HuH-7.5 (cell line): ENCODE results near the gene CDC27.
"Not testable (repeated sequence)": the region's sequence is repeated elsewhere in the genome, so short reads cannot be mapped to it uniquely, and the experiment has no call there.

Source experiments
- DNase-seq: peaks from one replicate; pipeline ENCODE4 v3.0.0; 2011; ENCODE audit warnings: low spot score

Gene CDC27

GRCh38 chr17:47188876-47189731 lies at the start of gene CDC27:
Gene CDC27 (minus strand): TSS chr17:47189295. CDS start chr17:47189172, 123 bp downstream.
- DNase-seq, result peak; percentile 82

- DNase-seq, result no peak
Observed at GRCh38 chr17:47238321-47239010, 49.4 kb upstream of the CDC27 start.

- DNase-seq, result no peak
Observed at GRCh38 chr17:47237841-47238240, 48.7 kb upstream of the CDC27 start.

DNA sequence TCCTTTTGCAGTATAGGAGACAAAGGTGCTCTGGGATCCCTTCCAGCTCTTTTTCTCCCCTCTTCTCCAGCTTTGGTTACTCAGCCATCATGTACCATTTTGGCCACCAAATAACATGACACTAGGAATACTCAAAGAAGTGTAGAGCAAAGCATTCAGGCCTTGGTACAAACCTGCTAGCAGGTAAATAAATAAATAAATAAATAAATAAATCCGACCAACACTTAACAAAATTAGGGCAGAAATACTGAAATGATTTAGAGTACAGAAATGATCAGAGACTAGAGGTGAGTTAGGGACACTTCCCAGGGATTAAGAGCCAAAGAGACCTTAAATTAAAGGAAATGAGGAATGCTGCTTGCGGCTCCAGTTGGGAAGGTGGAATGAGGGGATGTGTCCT lies 46.8 kb upstream of the CDC27 start:
- DNase-seq, result no peak

- no peak for DNase-seq
Observed at GRCh38 chr17:47235506-47235905, 46.4 kb upstream of the CDC27 start.

GRCh38 chr17:47232465-47232864 lies 43.4 kb upstream of the CDC27 start:
- DNase-seq, result no peak

DNA sequence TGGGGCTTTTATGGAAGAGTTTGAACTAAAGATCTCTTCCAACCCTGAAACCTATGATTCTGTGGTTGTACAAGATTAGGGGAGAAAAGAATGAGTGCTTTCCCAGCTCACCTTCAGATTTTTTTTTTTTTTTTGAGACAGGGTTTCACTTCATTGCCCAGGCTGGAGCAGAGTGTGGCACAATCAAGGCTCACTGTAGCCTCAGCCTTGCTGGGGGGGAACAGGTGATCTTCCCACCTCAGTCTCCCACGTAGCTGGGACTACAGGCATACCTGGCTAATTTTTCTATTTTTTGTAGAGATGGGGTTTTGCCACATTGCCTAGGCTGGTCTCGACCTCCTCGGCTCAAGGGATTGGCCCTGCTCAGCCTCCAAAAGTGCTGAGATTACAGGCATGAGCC lies 42.8 kb upstream of the CDC27 start:
- DNase-seq, result no peak

DNA sequence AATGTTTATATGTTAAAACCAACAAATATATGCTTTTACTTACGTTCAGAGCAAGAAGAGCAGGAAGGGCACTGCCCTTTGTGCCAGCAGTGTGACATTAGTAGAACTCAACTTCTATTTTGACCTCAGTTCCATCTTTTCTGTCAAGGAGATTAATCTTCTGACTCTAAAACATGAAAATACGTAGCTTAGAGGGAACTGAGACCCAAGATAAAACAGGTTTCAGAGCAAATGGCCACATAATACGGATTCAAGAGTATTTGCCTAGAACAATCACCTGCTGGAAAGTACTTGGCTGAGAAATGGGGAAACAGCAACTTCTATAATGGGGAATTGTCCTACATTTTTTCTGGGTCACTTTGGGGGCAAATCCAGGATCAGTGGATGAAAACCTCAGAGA lies 42.2 kb upstream of the CDC27 start:
- DNase-seq, result no peak

- DNase-seq, result no peak
Observed at GRCh38 chr17:47230864-47231263, 41.8 kb upstream of the CDC27 start.

- DNase-seq, result peak; percentile 81
Observed at GRCh38 chr17:47229535-47230443, 40.7 kb upstream of the CDC27 start.

DNA sequence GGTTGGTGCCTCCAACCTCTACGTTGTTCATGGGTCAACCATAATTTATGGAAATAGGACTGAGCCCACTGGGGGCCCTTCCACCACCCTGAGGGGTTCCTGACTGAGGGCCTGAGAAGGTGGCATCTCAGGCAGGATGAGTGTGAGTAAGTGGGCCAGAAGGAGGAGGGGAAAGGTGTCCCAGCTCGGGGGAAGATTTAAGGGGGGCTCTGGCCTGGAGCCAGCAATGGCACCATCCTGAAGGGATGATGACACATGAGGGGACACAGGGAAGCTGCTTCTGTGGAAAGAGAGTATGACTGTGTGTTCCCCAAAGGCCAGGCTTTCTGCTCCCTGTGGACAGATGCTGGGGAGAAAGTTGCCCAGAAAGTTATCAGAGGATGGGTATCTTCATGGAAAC lies 38.8 kb upstream of the CDC27 start:
- no peak for DNase-seq

DNA sequence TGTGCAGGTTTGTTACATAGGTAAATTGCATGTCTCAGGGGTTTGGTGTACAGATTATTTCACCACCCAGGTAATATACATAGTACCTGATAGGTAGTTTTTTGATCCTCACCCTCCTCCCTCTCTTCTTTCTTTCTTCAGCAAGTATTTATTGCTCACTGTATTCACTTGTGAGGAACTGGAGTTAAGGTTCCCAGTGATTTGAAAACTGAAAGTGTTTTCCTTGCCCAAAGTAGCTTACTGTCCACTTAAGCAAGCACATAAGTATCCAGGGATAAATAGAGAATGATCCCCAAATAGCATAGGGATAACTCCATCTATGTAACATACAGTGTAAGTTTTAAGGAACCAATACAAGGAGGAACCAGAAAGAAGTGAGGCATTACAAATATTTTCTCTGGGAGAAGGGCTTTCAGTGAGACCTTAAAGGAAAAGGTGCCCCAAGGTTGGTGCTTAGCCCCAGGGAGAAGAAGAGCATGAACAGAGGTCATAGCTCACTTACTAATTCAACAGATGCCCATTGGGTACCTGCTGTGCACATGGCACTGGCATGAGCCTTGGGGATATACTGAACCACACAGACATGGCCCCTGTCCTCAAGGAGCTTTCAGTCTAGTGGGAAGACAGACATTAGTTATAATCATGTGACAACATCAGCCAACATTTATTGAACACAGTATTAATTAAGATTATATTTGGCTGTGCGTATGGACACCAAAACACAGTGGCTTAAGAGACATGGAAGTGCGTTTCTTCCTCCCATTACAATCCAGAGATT lies 37.0 kb upstream of the CDC27 start:
- no peak for DNase-seq

DNA sequence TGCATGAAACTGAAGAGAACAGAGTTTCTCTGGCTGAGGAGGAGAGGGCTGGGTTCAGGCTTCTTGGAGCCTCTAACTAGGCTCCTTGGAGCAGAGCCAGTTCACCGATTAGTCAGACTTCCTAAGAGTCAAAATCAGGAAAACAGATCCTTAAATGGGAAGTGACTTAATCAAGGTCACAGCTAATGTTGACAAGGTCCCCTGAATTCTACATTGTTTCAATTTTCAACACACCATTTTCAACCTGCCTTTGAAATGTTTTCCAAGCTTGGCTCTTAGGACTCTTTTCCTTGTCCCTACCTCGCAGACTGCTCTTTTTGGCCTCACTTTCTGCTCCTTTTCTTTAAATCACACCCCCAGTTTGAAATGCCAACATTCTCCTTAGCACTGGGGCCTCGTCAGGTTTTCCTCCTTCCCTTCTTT lies 36.4 kb upstream of the CDC27 start:
- no peak for DNase-seq

DNA sequence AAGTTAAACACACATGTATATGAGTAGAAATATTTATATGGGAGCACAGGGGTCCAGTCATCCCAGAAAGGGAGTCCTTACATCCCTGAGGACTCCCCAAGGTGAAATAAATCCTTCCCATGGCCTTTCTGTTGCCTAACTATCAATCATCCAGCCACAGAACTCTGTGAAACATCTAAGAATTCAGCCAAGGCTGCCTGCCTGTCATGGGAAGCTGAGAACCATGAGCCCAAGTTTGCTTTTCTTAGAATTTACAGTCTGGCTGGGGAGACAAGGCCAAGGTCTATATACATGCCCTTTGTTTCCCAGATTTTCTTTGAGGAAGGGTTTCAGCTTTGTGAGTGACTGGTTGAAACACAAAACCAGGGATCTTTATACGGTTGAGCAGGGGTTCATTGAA lies 35.9 kb upstream of the CDC27 start:
- no peak for DNase-seq

- not testable (repeated sequence) for DNase-seq
Observed at GRCh38 chr17:47224077-47224476, 35.0 kb upstream of the CDC27 start.

DNA sequence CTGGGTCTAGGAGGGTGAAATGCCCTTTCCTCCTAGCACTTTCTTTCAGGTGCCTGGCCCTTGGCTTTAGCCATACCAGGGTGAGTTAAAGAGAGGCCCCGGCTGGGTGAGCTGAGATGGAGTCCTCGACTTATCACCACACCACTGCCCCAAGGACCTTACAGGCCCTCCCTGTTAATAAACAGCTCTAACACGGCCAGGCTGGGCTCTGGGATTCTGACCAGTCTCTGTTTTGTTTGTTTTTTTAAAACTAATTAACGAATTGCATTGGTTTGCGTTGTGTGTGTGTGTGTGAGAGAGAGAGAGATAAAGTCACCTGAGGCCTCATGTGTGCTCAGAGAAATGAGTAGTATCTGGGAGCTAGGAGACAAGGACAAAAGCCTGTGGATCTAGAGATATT lies 34.4 kb upstream of the CDC27 start:
- no peak for DNase-seq

DNA sequence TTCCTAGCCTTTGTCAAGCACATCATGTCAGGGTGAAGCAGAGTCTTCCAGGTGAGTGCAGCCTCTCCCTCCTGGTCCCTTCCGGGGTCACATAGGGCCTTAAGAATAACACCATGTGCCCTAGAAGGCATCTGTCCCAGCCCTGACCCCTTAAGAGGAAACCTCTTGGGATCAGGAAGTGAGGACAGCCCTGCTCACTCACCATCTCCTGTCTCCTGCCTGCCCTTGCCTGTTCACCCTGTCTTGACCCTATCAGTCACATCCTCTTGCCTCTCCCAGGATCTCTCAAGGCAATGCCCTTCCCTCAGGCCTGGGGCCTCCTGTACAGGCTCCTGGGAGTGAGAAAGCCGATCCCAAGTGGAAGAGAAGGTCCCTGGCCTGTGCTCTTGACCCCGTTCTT lies 33.9 kb upstream of the CDC27 start:
- no peak for DNase-seq

- no peak for DNase-seq
Observed at GRCh38 chr17:47222047-47222446, 33.0 kb upstream of the CDC27 start.

GRCh38 chr17:47221154-47221553 lies 32.1 kb upstream of the CDC27 start:
- DNase-seq, result no peak

GRCh38 chr17:47220531-47220999 lies 31.5 kb upstream of the CDC27 start:
- DNase-seq, result no peak
